ENCODE measurements around the gene ZMYND10.

Gene ZMYND10

GRCh38 chr3:50320853-50321335 is 24.6 kb downstream of the ZMYND10 start:
- Histone ChIP-seq H3K79me2 (peaks cover 7% of the 10 kb centered on the region), H3K4me2 (ENCODE audit: low read length) (peak overlapping the region; percentile 97), H3K4me3 (ENCODE audit: low read depth, low read length) (peak overlapping the region; percentile 89), H3K4me1 (peaks cover 30% of the 10 kb centered on the region), H3K27me3 (ENCODE audit: control insufficient read depth, insufficient read depth, low read length) (no peaks in the 10 kb centered on the region), H3K36me3 (ENCODE audit: control insufficient read depth, insufficient read depth, low read length) (no peaks in the 10 kb centered on the region), H3K27ac (peak overlapping the region; percentile 88), H2AFZ (peak overlapping the region; percentile 83), H3K9ac (no peak overlapping the region), H3K9me3 (ENCODE audit: control insufficient read depth, low read length) (no peaks in the 10 kb centered on the region)
- no peak for TF ChIP-seq CTCF (IDR thresholded peaks at IDR 0.05)

GRCh38 chr3:50319894-50320625 is 25.5 kb downstream of the ZMYND10 start:
- H3K4me3 ChIP-seq (ENCODE audit: low read depth, low read length), result peak overlapping the region; percentile 89
- H3K9ac ChIP-seq, result no peak overlapping the region
- no peak for TF ChIP-seq CTCF (IDR thresholded peaks at IDR 0.05)
- peak overlapping the region; percentile 97 for H3K4me2 ChIP-seq (ENCODE audit: low read length)
- H3K27ac ChIP-seq, result peak overlapping the region; percentile 88
- H3K79me2 ChIP-seq, result peaks cover 7% of the 10 kb centered on the region
- H3K9me3 ChIP-seq (ENCODE audit: control insufficient read depth, low read length), result no peaks in the 10 kb centered on the region
- H3K36me3 ChIP-seq (ENCODE audit: control insufficient read depth, insufficient read depth, low read length), result no peaks in the 10 kb centered on the region
- no peak overlapping the region for H2AFZ ChIP-seq
- H3K27me3 ChIP-seq (ENCODE audit: control insufficient read depth, insufficient read depth, low read length), result no peaks in the 10 kb centered on the region
- peaks cover 30% of the 10 kb centered on the region for H3K4me1 ChIP-seq

- Histone ChIP-seq H3K79me2 (peaks cover 7% of the 10 kb centered on the region), H3K36me3 (ENCODE audit: control insufficient read depth, insufficient read depth, low read length) (no peaks in the 10 kb centered on the region), H3K27me3 (ENCODE audit: control insufficient read depth, insufficient read depth, low read length) (no peaks in the 10 kb centered on the region), H3K4me1 (peaks cover 28% of the 10 kb centered on the region), H3K9ac (no peak overlapping the region), H3K4me3 (ENCODE audit: low read depth, low read length) (no peak overlapping the region), H3K27ac (no peak overlapping the region), H3K4me2 (ENCODE audit: low read length) (peak overlapping the region; percentile 97), H2AFZ (no peak overlapping the region), H3K9me3 (ENCODE audit: control insufficient read depth, low read length) (no peaks in the 10 kb centered on the region)
- TF ChIP-seq CTCF (IDR thresholded peaks at IDR 0.05), result no peak
These were observed 26.2 kb downstream of the ZMYND10 start for GRCh38 chr3:50319181-50319893.

- no peaks in the 10 kb centered on the region for H3K27me3 ChIP-seq (ENCODE audit: control insufficient read depth, insufficient read depth, low read length)
- no peak overlapping the region for H3K9ac ChIP-seq
- H2AFZ ChIP-seq, result no peak overlapping the region
- no peaks in the 10 kb centered on the region for H3K9me3 ChIP-seq (ENCODE audit: control insufficient read depth, low read length)
- H3K4me1 ChIP-seq, result peaks cover 32% of the 10 kb centered on the region
- peaks cover 7% of the 10 kb centered on the region for H3K79me2 ChIP-seq
- H3K4me3 ChIP-seq (ENCODE audit: low read depth, low read length), result no peak overlapping the region
- no peak overlapping the region for H3K4me2 ChIP-seq (ENCODE audit: low read length)
- H3K27ac ChIP-seq, result no peak overlapping the region
- H3K36me3 ChIP-seq (ENCODE audit: control insufficient read depth, insufficient read depth, low read length), result no peaks in the 10 kb centered on the region
- TF ChIP-seq CTCF (IDR thresholded peaks at IDR 0.05), result no peak
These were observed 26.9 kb downstream of the ZMYND10 start for GRCh38 chr3:50318615-50319014.
